H1 (cell line): ENCODE results near the gene OCSTAMP.

Experiments
- CHD2 ChIP-seq: IDR thresholded peaks from 2 replicates; pipeline ENCODE4 v1.6.1; 2012; ENCODE audit warnings: low read length, improper control_type of control experiment
- CTCF ChIP-seq, 3 experiments: IDR thresholded peaks; 1 replicate in 2 of 3; 2 replicates in 1 of 3; pipeline versions ENCODE4 v1.5.1 to v1.6.1; 2011; ENCODE audit warnings: low read length in 3 of 3, mild to moderate bottlenecking in 3 of 3, inconsistent platforms in 2 of 3, low read depth in 1 of 3, moderate library complexity in 1 of 3; ENCODE audit not compliant: insufficient read depth in 1 of 3; ENCODE audit errors: control extremely low read depth in 1 of 3
- POLR2AphosphoS5 ChIP-seq: IDR thresholded peaks from 2 replicates; pipeline ENCODE4 v1.6.1; 2011; ENCODE audit warnings: low read depth, low read length
- TEAD4 ChIP-seq: IDR thresholded peaks from 2 replicates; pipeline ENCODE4 v1.6.1; 2012; ENCODE audit warnings: low read depth, low read length, inconsistent platforms, mixed read lengths
- ZNF274 ChIP-seq: IDR thresholded peaks from 2 replicates; pipeline ENCODE4 v1.7.0; 2012; ENCODE audit warnings: low read length, borderline replicate concordance; ENCODE audit errors: extremely low read depth

GRCh38 chr20:46509523-46509922, 40.9 kb downstream of the OCSTAMP start:
- TF ChIP-seq TEAD4 (no peak), POLR2AphosphoS5 (no peak), CTCF (IDR thresholded peaks at IDR 0.05; ENCODE audit: control extremely low read depth in 1 of 3, insufficient read depth in 1 of 3, low read depth in 1 of 3, low read length in 3 of 3) (no peak), ZNF274 (no peak), CHD2 (no peak)
